NCI-H128 (cell line): ENCODE results near the gene MYBL2.
"Not testable (repeated sequence)": the region's sequence is repeated elsewhere in the genome, so short reads cannot be mapped to it uniquely, and the experiment has no call there.

ENCODE experiments used
- DNase-seq: peaks from one replicate; lab custom pipeline; 2025; ENCODE audit not compliant: unreplicated experiment; lab: John Stamatoyannopoulos, UW

The MYBL2 gene

GRCh38 chr20:43749734-43750294 is 82.9 kb downstream of the MYBL2 start:
- peak; percentile 58 for DNase-seq

DNA sequence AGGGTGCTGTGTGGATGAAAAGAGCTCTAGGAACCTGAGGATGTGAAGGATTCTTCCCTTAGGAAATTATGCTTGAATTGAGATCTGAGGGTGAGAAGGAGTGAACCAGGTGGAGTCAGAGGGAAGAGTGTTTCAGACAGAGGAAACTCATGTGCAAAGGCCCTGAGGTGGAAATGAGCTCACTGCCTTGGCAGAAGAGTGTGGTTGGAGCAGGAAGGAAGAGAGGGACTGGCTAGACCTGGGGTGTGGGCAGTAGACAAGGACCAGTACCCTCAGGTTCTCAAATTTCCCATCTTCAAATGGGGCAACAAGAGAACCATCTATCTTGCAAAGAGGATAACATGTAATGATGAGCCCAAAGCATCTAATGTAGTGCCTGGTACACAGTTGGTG is 83.9 kb downstream of the MYBL2 start:
- DNase-seq, result no peak

DNA sequence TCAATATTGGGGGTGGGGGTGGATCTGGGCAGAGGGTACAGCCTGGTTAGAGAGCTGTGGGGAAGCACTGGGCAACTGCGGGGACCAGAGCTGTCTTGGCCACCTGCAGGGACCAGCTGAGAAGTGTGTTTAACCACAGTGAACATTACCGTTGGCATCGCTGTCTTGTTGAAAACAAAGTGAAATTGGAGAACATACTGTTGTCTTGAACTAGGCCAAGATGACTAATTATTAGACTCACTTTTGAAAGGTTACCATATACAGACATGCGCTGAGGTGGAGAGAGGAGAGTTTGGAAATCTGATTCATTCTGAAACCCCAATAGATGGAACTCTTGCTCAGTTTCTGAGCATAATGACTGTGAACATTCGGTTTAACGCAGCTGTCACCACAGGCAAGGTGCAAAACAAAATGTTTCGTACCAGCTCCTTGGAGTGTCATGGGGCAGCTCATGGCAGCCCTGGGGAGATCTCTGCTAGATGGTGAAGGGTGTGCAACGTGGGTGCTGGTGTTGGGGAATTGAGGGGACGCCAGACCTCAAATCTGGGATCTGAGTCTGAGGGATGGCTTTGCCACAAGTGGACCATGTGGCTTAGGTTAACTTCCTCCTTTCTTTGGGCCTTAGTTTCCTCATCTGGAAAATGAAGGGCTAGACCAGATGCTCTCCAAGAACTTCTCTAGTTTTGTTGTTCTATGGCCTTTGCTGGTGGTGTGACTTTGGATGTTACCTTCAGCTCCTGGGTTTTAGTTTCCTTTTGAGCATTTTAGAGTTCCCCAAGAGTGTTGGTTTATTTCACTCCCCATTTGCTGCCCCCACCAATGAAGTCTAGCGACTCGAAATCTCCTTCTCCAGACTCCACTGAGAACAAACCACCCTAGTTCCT is 84.5 kb downstream of the MYBL2 start:
- DNase-seq, result no peak

GRCh38 chr20:43752051-43752360 is 85.1 kb downstream of the MYBL2 start:
- DNase-seq, result no peak

- DNase-seq, result no peak
Measured at GRCh38 chr20:43752561-43753301, 85.8 kb downstream of the MYBL2 start.

- no peak for DNase-seq
Measured at GRCh38 chr20:43755390-43755789, 88.5 kb downstream of the MYBL2 start.

- no peak for DNase-seq
Measured at GRCh38 chr20:43755851-43756250, 88.9 kb downstream of the MYBL2 start.

DNA sequence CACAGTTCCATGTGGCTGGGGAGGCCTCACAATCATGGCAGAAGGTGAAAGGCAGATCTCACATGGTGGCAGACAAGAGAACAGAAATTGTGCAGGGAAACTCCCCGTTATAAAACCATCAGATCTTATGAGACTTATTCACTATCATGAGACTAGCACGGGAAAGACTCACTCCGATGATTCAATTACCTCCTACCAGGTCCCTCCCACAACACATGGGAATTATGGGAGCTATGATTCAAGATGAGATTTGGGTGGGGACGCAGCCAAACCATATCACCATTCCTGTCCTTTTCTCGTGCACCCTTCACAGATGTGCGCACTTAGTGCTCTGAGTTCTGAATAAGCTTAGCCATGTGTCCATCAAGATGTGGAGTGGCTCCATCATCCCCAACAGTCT is 91.0 kb downstream of the MYBL2 start:
- DNase-seq, result not testable (repeated sequence)

DNA sequence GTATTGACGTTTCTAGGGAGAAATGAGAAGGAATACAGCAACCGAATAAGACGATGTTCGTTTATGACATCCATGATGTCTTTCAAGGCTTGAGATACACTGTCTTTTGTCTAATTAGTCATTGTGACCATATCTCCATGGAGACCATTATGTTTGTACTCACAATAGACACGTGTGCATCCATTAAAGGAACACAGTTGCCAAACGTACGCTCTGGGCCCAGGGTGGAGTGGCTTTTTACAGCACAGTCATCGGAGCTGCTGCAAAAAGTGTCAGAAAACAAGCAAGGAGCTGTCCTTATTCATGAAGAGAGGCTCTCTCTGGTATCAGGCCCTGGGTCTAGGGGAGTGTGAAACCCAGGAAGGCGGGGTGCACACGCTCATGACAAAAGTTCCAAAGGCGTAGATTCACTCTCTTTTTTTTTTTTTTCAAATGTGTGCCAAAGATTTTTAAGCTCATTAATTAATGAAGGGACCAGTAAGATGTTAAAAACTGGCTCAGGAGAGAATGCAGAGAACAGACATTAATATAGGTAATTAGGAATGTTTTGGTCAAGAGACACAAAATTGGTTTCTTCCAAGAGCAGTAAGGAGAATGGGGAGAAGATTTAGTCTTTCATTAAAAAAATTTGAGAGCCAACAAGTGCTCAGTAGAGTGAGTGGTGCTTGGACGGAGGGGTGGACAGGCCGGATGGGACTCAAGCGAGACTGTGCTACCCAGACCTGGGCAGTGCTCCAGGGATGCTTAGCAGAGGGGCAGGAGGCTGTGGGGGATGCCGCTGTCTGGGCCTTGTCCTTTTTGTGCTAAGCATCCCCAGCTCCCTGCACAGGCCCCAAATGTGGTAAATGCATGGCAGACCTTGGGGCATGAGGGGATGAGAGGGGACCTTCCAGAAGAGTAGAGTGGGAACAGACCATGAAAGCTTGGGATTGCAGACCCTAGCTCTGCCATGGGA is 94.7 kb downstream of the MYBL2 start:
- DNase-seq, result peak; percentile 30

- no peak for DNase-seq
Measured at GRCh38 chr20:43762911-43763310, 96.0 kb downstream of the MYBL2 start.

DNA sequence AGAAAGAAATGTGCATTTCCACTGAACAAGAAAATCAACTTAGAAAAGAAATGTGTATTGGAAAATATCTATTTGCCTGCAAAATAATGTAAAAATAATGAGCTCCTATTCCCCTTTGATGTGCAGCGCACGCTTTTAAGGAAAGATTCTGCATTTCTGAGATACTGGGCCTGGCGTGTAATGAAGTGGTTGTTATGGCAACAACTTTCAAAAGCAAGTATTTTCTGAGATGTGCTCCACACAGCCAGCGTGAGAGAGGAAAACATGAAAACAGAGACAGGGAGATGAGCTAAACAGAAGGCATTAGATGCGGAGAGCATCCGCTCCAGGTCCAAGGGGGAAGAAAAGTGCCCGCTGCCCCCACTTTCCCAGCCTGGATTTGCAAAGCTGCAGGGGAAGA is 99.0 kb downstream of the MYBL2 start:
- DNase-seq, result no peak
